GM11168 (cell line): ENCODE data around the gene ZFX.
"Not testable (repeated sequence)": the region's sequence is repeated elsewhere in the genome, so short reads cannot be mapped to it uniquely, and the experiment has no call there.

ENCODE experiments used
- in situ Hi-C: fragments of 300-500 bp; cut with MboI; formaldehyde crosslinking; loops from one replicate; pipeline ENCODE4 v1.12.0; 2022; ENCODE audit warnings: low sequenced_read_pairs; ENCODE audit not compliant: unreplicated experiment

ZFX gene

GRCh38 chrX:24150898-24151297, 1.4 kb downstream of the ZFX start:
- in situ Hi-C loops: no loop called here

- in situ Hi-C loops: no loop called here
These were observed 2.0 kb downstream of the ZFX start for GRCh38 chrX:24151513-24151912.

- in situ Hi-C loops: no loop called here
These were observed 3.8 kb downstream of the ZFX start for GRCh38 chrX:24153178-24153795.

- in situ Hi-C loops: no loop called here
These were observed 4.3 kb downstream of the ZFX start for GRCh38 chrX:24153796-24154189.

- in situ Hi-C loops: no loop called here
These were observed 5.0 kb downstream of the ZFX start for GRCh38 chrX:24154490-24155034.

GRCh38 chrX:24155747-24156146, 6.2 kb downstream of the ZFX start:
- in situ Hi-C loops: not testable (repeated sequence)

GRCh38 chrX:24156177-24156576, 6.6 kb downstream of the ZFX start:
- in situ Hi-C loops: no loop called here

- in situ Hi-C loops: no loop called here
These were observed 9.4 kb downstream of the ZFX start for GRCh38 chrX:24158881-24159280.

- in situ Hi-C loops: no loop called here
These were observed 16.5 kb downstream of the ZFX start for GRCh38 chrX:24166078-24166477.

- in situ Hi-C loops: no loop called here
These were observed 18.4 kb downstream of the ZFX start for GRCh38 chrX:24167719-24168472.

GRCh38 chrX:24168807-24169206, 19.3 kb downstream of the ZFX start:
- in situ Hi-C loops: no loop called here

- in situ Hi-C loops: no loop called here
These were observed 19.7 kb downstream of the ZFX start for GRCh38 chrX:24169211-24169610.

- in situ Hi-C loops: no loop called here
These were observed 23.8 kb downstream of the ZFX start for GRCh38 chrX:24173115-24173847.

GRCh38 chrX:24175276-24175675, 25.7 kb downstream of the ZFX start:
- in situ Hi-C loops: no loop called here

GRCh38 chrX:24178441-24178840, 28.9 kb downstream of the ZFX start:
- in situ Hi-C loops: no loop called here

- in situ Hi-C loops: no loop called here
These were observed 34.5 kb downstream of the ZFX start for GRCh38 chrX:24184018-24184417.

GRCh38 chrX:24186483-24186882, 37.0 kb downstream of the ZFX start:
- in situ Hi-C loops: no loop called here

- in situ Hi-C loops: no loop called here
These were observed 37.5 kb downstream of the ZFX start for GRCh38 chrX:24186986-24187385.

- in situ Hi-C loops: no loop called here
These were observed 40.0 kb downstream of the ZFX start for GRCh38 chrX:24189490-24189889.

- in situ Hi-C loops: no loop called here
These were observed 41.1 kb downstream of the ZFX start for GRCh38 chrX:24190500-24191156.

- in situ Hi-C loops: no loop called here
These were observed 47.0 kb downstream of the ZFX start for GRCh38 chrX:24196509-24196908.
